WI38 (cell line): ENCODE data around the gene ABHD8.

Source experiments
- H3K4me3 ChIP-seq: 2 replicates; pipeline ENCODE4 v1.5.1; 2011; ENCODE audit warnings: low read depth, mild to moderate bottlenecking, control low read depth, low read length
- TF ChIP-seq, protein P1 (sequence below): IDR thresholded peaks from 2 replicates; pipeline ENCODE4 v1.5.1; 2012; ENCODE audit warnings: low read depth, mild to moderate bottlenecking, control low read depth, low read length

Gene ABHD8

DNA sequence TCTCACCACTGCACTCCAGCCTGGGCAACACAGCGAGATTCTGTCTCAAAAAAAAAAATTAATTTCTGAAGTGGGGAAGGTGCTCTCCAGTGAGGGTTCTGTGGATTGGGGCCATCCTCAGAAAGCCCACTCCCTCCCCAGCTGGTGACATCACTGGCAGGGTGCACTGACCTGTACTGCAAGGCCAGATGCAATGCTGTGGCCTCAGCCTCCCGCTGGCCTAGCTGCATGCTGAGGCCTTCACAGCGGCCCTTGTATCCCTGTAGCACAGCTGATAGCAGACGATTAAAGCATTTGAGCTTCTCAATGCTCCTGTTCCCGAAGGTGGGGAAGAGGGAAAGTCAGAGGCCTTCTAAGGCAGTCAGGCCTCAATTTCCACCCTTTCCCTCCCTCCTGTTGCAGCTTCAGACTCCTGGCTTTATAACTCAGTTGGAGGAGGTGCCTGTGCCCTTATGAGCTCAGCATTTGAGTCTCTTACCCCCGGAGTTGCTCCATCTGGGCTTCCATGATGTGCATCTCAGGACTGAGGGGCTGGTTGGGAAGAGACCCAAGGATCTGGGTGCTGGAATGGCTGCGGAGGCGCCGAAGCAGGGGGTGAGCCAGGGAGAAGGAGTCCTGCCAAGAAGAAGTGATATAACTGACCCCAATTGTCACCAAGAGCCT is 44.0 kb downstream of the ABHD8 start:
- TF ChIP-seq, protein P1, sequence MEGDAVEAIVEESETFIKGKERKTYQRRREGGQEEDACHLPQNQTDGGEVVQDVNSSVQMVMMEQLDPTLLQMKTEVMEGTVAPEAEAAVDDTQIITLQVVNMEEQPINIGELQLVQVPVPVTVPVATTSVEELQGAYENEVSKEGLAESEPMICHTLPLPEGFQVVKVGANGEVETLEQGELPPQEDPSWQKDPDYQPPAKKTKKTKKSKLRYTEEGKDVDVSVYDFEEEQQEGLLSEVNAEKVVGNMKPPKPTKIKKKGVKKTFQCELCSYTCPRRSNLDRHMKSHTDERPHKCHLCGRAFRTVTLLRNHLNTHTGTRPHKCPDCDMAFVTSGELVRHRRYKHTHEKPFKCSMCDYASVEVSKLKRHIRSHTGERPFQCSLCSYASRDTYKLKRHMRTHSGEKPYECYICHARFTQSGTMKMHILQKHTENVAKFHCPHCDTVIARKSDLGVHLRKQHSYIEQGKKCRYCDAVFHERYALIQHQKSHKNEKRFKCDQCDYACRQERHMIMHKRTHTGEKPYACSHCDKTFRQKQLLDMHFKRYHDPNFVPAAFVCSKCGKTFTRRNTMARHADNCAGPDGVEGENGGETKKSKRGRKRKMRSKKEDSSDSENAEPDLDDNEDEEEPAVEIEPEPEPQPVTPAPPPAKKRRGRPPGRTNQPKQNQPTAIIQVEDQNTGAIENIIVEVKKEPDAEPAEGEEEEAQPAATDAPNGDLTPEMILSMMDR, result no peak
- no peak overlapping the region for H3K4me3 ChIP-seq

DNA sequence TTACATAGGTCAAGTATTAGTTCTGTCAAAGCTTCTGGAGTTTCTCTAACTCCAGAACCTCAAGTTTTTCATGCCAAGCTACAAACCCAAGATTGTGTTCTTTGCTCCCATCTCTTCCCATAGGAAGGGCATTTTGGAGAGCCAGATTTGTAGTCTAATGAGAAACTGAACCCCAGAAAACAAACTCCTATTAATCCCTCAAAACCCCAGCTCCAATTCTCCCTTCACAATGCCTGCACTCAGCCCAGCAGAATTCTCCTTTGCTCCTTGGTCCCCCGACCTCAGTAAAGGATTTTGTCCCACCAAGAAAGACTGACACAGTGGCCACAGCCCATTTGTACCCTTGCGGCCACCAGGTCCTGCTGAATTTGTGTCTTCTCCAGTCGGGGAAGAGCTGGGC is 47.1 kb downstream of the ABHD8 start:
- TF ChIP-seq, protein P1, result no peak
- no peak overlapping the region for H3K4me3 ChIP-seq

DNA sequence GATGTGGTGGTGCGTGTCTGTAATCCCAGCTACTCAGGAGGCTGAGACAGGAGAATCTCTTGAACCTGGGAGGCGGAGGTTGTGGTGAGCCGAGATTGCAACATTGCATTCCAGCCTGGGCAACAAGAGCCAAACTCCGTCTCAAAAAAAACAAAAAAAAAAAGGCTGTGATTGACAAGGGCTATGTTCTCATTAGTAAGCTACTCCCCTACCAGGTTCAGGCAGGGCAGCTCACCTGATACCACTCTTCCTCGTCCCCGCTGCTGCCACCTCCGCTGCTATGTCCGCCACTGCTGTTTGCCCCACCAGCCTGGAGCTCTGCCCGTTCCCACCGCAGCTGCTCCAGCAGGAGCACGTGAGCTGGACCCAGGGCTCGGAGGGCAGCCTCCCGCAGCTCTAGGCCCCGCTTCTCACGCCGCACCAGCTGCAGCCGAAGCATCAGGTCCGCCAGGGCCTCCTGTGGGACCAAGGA is 48.0 kb downstream of the ABHD8 start:
- TF ChIP-seq, protein P1, result no peak
- H3K4me3 ChIP-seq, result no peak overlapping the region

DNA sequence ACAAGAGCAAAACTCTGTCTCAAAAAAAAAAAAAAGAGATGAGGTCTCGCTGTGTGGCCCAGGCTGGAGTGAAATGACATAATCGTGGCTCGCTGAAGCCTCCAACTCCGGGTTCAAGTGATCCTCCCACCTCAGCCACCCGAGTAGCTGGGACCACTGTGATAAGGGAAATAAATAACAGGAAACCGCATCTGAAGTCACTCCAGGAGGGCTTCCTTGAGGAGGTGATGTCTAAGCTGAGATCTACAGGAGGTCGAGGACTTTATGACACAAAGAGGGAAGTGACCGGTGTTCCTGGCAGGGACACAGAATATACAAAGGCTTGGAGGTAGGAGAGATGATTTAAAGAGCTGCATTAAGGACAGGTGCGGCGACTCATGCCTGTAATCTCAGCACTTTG is 48.6 kb downstream of the ABHD8 start:
- no peak overlapping the region for H3K4me3 ChIP-seq
- TF ChIP-seq, protein P1, result no peak

DNA sequence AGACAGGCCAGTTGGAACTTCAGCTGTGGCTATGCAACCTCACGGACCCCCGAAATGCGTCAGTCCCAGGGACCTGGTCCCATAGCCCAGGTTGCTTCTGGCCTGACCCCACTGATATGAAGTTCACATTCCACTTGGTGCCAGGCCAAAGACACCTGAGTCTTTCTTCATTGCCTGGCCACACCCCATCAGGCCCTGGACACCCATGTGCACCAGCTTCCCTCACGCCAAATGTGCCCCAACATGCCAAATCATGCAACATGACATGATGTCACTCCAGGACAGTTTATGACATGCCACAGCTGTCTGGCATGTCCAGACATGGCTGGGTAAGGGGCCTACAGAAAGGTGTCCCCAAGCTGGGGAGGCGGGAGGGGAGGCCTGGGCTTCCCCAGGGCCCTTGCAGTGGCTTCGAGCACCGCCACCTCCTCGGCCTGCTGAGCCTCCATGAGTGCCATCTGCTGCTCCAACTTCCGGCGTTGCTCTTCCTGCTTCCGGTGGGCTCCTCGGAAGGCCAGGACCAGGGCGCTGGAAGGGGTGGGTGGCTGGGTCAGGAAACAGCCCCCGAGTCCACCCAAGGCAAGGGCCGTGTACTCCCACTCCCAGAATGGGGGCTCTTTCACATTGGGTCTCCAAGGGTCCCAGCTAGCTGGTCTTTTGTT is 53.2 kb downstream of the ABHD8 start:
- TF ChIP-seq, protein P1, result no peak
- H3K4me3 ChIP-seq, result no peak overlapping the region

DNA sequence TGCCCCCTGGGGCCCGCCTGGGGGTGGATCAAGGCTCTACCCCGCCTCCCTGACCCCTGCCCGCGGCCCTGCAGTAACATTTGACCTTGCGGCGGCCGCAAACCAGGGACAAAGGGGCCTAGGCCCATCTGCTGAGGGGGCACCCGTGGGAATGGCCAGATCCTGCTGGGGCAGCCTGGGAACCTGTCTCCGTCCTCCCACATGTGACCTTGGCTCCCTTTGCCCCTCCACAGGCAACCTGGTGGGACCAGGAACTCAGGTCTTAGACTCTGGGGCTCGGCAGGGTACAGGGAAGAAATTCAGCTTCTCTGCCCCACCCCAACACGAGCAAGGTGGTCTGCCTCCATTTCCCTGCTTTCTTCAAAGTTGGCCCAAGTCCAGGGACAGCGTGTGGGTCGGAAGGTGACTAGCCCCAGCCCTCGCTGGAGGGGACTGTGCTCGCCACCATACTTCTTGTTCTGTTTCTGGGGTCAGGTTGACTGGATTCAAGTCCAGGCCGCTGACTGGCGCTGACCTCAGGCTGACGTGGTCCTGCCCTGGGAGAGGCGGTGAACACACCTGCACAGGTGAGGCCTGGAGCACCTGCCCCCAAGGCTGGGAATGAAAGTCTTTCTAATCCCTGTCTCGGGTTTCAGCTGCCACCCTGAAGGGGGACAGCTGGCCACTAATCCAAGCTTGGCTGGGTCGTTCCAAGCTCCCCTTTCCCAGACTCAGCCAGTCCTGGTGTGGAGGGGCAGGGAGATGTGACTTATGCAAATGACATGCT is 55.0 kb downstream of the ABHD8 start:
- TF ChIP-seq, protein P1, result no peak
- no peak overlapping the region for H3K4me3 ChIP-seq
